ACC112 (cell line): ENCODE data around the gene ANKRD44.

Source experiments
- H2AFZ ChIP-seq: fragments of 200-600 bp; sonication (generic); one replicate; pipeline ENCODE4 v1.6.0; 2017; ENCODE audit warnings: antibody characterized with exemption, low read length; ENCODE audit not compliant: unreplicated experiment
- H3K27ac ChIP-seq: fragments of 200-600 bp; sonication (generic); 2 replicates; pipeline ENCODE4 v1.5.1; 2014; ENCODE audit warnings: low read depth, mild to moderate bottlenecking, antibody characterized with exemption, low read length, moderate library complexity
- H3K27me3 ChIP-seq: fragments of 200-600 bp; sonication (generic); 2 replicates; pipeline ENCODE4 v1.6.1; 2014; ENCODE audit warnings: mild to moderate bottlenecking, antibody characterized with exemption, low read length, moderate library complexity, mixed read lengths; ENCODE audit not compliant: insufficient read depth
- H3K36me3 ChIP-seq: fragments of 200-600 bp; sonication (generic); 2 replicates; pipeline ENCODE4 v1.6.1; 2016; ENCODE audit warnings: mild to moderate bottlenecking, antibody characterized with exemption, low read length, moderate library complexity, mixed read lengths; ENCODE audit not compliant: insufficient read depth
- H3K4me1 ChIP-seq: fragments of 200-600 bp; sonication (generic); one replicate; pipeline ENCODE4 v1.6.1; 2016; ENCODE audit warnings: low read length, mixed read lengths; ENCODE audit not compliant: insufficient read depth, unreplicated experiment, control insufficient read depth
- H3K4me3 ChIP-seq: fragments of 200-600 bp; sonication (generic); 2 replicates; pipeline ENCODE4 v1.5.1; 2014; ENCODE audit warnings: mild to moderate bottlenecking, low read depth, low read length
- H3K79me2 ChIP-seq: fragments of 200-600 bp; sonication (generic); one replicate; pipeline ENCODE4 v1.6.0; 2016; ENCODE audit warnings: low read length; ENCODE audit not compliant: control insufficient read depth, unreplicated experiment, insufficient read depth

Gene ANKRD44

GRCh38 chr2:197179744-197180498 lies 130.7 kb downstream of the ANKRD44 start:
- Histone ChIP-seq H2AFZ (peak overlapping the region; percentile 5), H3K4me1 (peaks cover 45% of the 10 kb centered on the region), H3K36me3 (no peaks in the 10 kb centered on the region), H3K27ac (peak overlapping the region; percentile 59), H3K79me2 (no peaks in the 10 kb centered on the region), H3K4me3 (no peak overlapping the region), H3K27me3 (no peaks in the 10 kb centered on the region)

GRCh38 chr2:197176522-197176921 lies 134.1 kb downstream of the ANKRD44 start:
- Histone ChIP-seq H2AFZ (no peak overlapping the region), H3K27ac (no peak overlapping the region), H3K27me3 (no peaks in the 10 kb centered on the region), H3K4me1 (peaks cover 38% of the 10 kb centered on the region), H3K36me3 (no peaks in the 10 kb centered on the region), H3K79me2 (no peaks in the 10 kb centered on the region), H3K4me3 (no peak overlapping the region)

GRCh38 chr2:197174539-197175094 lies 136.0 kb downstream of the ANKRD44 start:
- Histone ChIP-seq H3K27ac (no peak overlapping the region), H3K4me1 (peaks cover 21% of the 10 kb centered on the region), H3K27me3 (no peaks in the 10 kb centered on the region), H2AFZ (no peak overlapping the region), H3K4me3 (no peak overlapping the region), H3K79me2 (no peaks in the 10 kb centered on the region), H3K36me3 (no peaks in the 10 kb centered on the region)

GRCh38 chr2:197171582-197171981 lies 139.0 kb downstream of the ANKRD44 start:
- Histone ChIP-seq H3K27ac (no peak overlapping the region), H3K4me3 (no peak overlapping the region), H3K79me2 (no peaks in the 10 kb centered on the region), H3K36me3 (no peaks in the 10 kb centered on the region), H2AFZ (no peak overlapping the region), H3K27me3 (no peaks in the 10 kb centered on the region), H3K4me1 (peaks cover 16% of the 10 kb centered on the region)

DNA sequence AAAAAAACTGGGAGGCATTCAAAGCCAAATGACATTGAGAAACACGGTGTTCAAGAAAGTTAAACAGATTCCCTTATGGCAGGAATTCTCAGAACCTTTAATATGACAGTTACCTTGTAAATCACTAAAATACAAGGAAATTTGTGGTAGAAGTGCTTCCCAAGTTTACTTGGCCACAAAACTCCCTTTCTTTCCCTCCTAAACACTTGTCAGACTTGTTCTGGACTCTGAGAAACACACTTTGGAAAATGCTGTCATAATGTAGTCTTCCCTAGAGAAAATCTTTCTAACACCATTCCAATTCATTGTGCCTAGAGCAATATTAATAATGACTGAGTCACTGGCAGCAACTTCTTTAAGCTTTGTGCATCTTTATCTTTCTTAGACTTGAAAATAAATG lies 140.4 kb downstream of the ANKRD44 start:
- Histone ChIP-seq H3K36me3 (no peaks in the 10 kb centered on the region), H3K79me2 (no peaks in the 10 kb centered on the region), H3K4me3 (no peak overlapping the region), H3K27me3 (no peaks in the 10 kb centered on the region), H3K27ac (no peak overlapping the region), H3K4me1 (peaks cover 11% of the 10 kb centered on the region), H2AFZ (no peak overlapping the region)

DNA sequence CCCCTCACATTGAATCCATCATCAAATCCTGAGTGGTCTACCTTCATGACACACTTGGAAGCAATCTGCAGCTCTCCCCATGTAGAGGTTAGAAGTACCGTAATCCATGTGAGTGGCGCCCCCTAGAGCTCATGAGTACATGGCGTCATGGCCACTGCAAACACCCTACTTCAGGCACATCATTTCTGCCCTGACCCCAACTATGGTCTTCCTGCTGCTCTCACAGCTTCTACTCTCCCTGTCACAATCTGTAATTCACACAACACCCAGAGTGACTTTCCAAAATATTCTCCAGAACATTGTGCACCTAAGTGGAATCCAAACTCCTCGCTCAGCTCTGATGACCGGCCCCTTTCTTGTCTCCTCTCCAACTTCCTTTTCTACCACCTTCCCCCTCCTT lies 141.9 kb downstream of the ANKRD44 start:
- no peak overlapping the region for H3K27ac ChIP-seq
- H3K79me2 ChIP-seq = no peaks in the 10 kb centered on the region
- no peaks in the 10 kb centered on the region for H3K27me3 ChIP-seq
- H3K36me3 ChIP-seq = no peaks in the 10 kb centered on the region
- H2AFZ ChIP-seq = no peak overlapping the region
- H3K4me3 ChIP-seq = no peak overlapping the region
- no peaks in the 10 kb centered on the region for H3K4me1 ChIP-seq

DNA sequence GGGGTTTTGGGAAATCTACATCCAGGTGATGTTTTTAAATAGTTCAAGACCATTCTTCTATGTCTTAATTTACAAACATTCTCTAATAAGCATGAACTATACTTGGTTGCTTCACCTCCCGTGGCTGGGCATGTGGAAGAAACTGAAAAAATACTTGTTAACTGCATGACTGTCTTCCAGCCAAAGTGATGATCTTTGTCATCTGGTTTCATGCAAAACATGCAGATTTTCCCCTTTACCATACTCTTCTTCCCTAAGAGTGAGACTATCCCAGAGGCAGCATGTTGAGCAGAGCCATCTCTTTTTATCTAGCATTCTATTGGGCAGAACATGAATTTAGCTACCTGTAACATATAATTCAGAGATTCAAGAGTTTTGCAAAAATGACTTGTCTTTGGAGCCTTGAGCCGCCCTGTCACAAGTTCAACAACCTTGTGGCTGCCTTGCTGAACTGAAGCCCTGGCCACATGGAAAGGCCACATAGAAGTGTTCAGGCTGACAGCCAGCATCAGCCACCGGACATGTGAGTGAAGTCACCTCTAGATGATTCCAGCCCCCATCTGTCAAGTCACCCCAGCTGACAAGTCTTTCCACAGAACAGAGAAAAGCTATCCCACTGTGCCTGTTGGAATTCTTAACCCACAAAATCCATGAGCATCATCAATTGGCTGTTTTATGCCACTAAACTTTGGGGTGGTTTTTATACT lies 142.8 kb downstream of the ANKRD44 start:
- Histone ChIP-seq H3K79me2 (no peaks in the 10 kb centered on the region), H2AFZ (no peak overlapping the region), H3K27ac (no peak overlapping the region), H3K4me3 (no peak overlapping the region), H3K36me3 (no peaks in the 10 kb centered on the region), H3K27me3 (no peaks in the 10 kb centered on the region), H3K4me1 (no peaks in the 10 kb centered on the region)

DNA sequence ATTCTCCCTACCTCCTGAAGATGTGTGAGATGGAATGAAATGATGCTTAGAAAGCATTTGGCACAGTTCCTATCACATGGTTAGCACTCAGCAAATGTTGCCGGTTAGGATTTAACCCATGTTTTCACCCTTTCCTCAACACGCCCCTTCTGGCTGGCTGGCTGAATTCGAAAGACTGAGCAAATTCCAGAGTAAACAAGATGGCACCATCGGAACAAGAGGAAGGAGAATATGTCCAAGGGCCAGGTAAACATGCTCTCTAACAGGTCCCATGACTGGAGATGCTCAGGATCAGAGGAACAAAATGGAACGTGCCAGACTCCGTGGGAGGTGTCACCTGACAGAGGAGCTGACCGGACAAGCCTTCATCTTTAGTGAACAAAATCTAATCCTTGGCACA lies 145.6 kb downstream of the ANKRD44 start:
- no peak overlapping the region for H3K27ac ChIP-seq
- H3K4me3 ChIP-seq = no peak overlapping the region
- H3K79me2 ChIP-seq = no peaks in the 10 kb centered on the region
- no peaks in the 10 kb centered on the region for H3K36me3 ChIP-seq
- no peaks in the 10 kb centered on the region for H3K27me3 ChIP-seq
- peaks cover 8% of the 10 kb centered on the region for H3K4me1 ChIP-seq
- H2AFZ ChIP-seq = no peak overlapping the region

DNA sequence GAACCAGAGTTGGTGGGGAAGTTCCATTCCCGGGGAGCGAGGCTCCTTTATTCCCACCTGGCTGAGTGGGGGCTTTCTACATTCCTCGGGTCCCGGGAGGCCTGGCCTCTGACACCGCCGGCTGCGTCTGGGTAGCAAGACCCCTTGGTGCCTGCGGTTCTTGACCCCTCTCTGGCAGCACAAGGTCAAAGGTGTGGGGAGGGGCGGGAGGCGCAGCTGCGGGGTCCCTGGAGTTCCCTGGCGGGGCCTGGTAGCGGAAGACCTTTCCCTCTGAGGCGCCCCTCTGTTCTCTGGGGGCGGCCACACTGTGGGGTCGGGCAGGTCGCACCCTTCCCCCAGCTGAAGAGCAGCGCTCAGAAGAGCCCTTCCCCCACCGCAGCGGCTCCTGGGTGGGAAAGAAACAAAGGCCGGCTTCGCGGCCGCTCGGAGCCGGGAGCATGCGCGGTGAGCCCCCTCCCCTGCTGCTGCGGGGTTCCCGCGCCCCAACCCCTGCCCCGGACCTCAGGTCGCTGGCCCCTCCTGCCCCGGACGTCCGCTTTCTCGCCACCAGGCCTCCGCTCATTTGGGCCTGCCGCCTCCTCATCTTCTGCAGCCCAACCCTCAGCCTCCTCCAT lies 146.3 kb downstream of the ANKRD44 start:
- Histone ChIP-seq H2AFZ (no peak overlapping the region), H3K79me2 (no peaks in the 10 kb centered on the region), H3K36me3 (no peaks in the 10 kb centered on the region), H3K27me3 (no peaks in the 10 kb centered on the region), H3K4me1 (peaks cover 16% of the 10 kb centered on the region), H3K27ac (no peak overlapping the region), H3K4me3 (no peak overlapping the region)

DNA sequence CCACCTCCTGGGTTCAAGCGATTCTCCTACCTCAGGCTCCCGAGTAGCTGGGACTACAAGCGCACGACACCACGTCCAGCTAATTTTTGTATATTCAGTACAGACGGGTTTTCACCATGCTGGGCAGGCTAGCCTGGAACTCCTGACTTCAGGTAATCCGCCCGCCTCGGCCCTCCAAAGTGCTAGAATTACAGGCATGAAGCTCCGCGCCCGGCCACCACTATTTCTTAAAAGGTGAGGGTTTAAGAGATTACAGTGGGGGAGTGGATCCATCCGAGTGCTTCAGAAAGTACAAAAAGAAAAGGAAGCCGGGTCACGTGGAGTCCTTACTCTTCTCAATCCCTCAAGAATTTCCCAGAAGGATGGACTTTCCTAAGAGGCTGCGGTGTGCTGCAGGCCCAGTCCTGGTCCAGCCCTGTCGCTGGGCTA lies 146.9 kb downstream of the ANKRD44 start:
- Histone ChIP-seq H3K79me2 (no peaks in the 10 kb centered on the region), H2AFZ (no peak overlapping the region)

More for the DNA sequence above, 146.9 kb downstream of the ANKRD44 start:
- Histone ChIP-seq H3K4me1 (peaks cover 21% of the 10 kb centered on the region), H3K4me3 (no peak overlapping the region), H3K36me3 (no peaks in the 10 kb centered on the region), H3K27me3 (no peaks in the 10 kb centered on the region), H3K27ac (no peak overlapping the region)
